B cell (primary cell): Measurements from ENCODE around the gene ELL. TPM values are rescaled to one million over a fixed set of nuclear protein-coding genes. Genes with fewer than 3 reads are reported as not detected.

Experiments
- ATAC-seq: fragments of 200-7000 bp; cut with Tn5 transposase; one replicate; pipeline ENCODE4 v1.10.0; 2021; ENCODE audit warnings: low read depth, mild to moderate bottlenecking, moderate number of reproducible peaks, moderate library complexity
- CTCF ChIA-PET: fragments of 350-600 bp; sonication (Branson Sonifier 250); formaldehyde crosslinking; loops from one replicate; lab custom pipeline; 2021; ENCODE audit warnings: antibody characterized with exemption, inconsistent platforms; lab: Charles Lee
- POLR2A ChIA-PET: fragments of 350-600 bp; sonication (Branson Sonifier 250); formaldehyde crosslinking; loops from one replicate; lab custom pipeline; 2021; ENCODE audit warnings: antibody characterized with exemption; lab: Charles Lee
- DNase-seq: peaks from one replicate; pipeline ENCODE4 v3.0.0; 2013
- H2AFZ ChIP-seq: 2 replicates; pipeline ENCODE4 v1.6.1; 2012; ENCODE audit warnings: mild to moderate bottlenecking, low read depth, low read length; ENCODE audit not compliant: insufficient read depth, poor library complexity, severe bottlenecking
- H3K27ac ChIP-seq, 2 donors: 1 replicate in 1 of 2; 2 replicates in 1 of 2; pipeline ENCODE4 v1.5.1; 2012 to 2013; ENCODE audit warnings: low read length in 2 of 2, mild to moderate bottlenecking in 2 of 2, moderate library complexity in 1 of 2
- H3K27me3 ChIP-seq, 4 experiments: fragments of 200-600 bp in 1 of 4; sonication (generic) in 1 of 4; replicated peaks in 1 of 4; 1 replicate in 2 of 4; 2 replicates in 2 of 4; pipeline versions ENCODE4 v1.6.1 to v1.7.0; 2013 to 2016; ENCODE audit warnings: low read length in 3 of 4, mild to moderate bottlenecking in 2 of 4, mixed read lengths in 1 of 4, moderate library complexity in 1 of 4; ENCODE audit not compliant: insufficient read depth in 4 of 4, control insufficient read depth in 3 of 4; ENCODE audit errors: control extremely low read depth in 1 of 4
- H3K36me3 ChIP-seq, 2 experiments: replicated peaks in 1 of 2; 1 replicate in 1 of 2; 2 replicates in 1 of 2; pipeline versions ENCODE4 v1.6.1 to v1.7.1; 2013; ENCODE audit warnings: low read length in 1 of 2; ENCODE audit not compliant: insufficient read depth in 2 of 2, control insufficient read depth in 1 of 2; ENCODE audit errors: control extremely low read depth in 1 of 2, extremely low read depth in 1 of 2
- H3K4me1 ChIP-seq, 2 donors: fragments of 200-600 bp in 1 of 2; sonication (generic) in 1 of 2; 1 replicate in 1 of 2; 2 replicates in 1 of 2; pipeline versions ENCODE4 v1.5.1 to v1.6.1; 2013 to 2017; ENCODE audit warnings: low read length in 2 of 2; ENCODE audit not compliant: control insufficient read depth in 2 of 2, insufficient read depth in 2 of 2
- H3K4me2 ChIP-seq: replicated peaks from 2 replicates; pipeline ENCODE3; 2012; ENCODE audit warnings: mild to moderate bottlenecking, low read depth, low read length; ENCODE audit not compliant: poor library complexity, severe bottlenecking
- H3K4me3 ChIP-seq, 5 experiments: fragments of 200-600 bp in 1 of 5; sonication (generic) in 1 of 5; 1 replicate in 3 of 5; 2 replicates in 2 of 5; pipeline versions ENCODE4 v1.5.1 to v1.7.0; 2011 to 2016; ENCODE audit warnings: low read length in 4 of 5, mild to moderate bottlenecking in 4 of 5, low read depth in 2 of 5, control low read depth in 1 of 5, moderate library complexity in 1 of 5; ENCODE audit not compliant: insufficient read depth in 1 of 5; ENCODE audit errors: control extremely low read depth in 1 of 5, extremely low read depth in 1 of 5
- H3K79me2 ChIP-seq: fragments of 200-600 bp; sonication (generic); one replicate; pipeline ENCODE4 v1.6.0; 2016; ENCODE audit warnings: low read length; ENCODE audit not compliant: control insufficient read depth, insufficient read depth
- H3K9ac ChIP-seq: fragments of 200-600 bp; sonication (generic); 2 replicates; pipeline ENCODE4 v1.6.1; 2017; ENCODE audit warnings: mild to moderate bottlenecking, low read length, moderate library complexity
- H3K9me3 ChIP-seq, 3 donors: one replicate each; pipeline versions ENCODE4 v1.6.1 to v1.7.1; 2013; ENCODE audit warnings: low read length in 2 of 3; ENCODE audit not compliant: control insufficient read depth in 2 of 3, insufficient read depth in 1 of 3; ENCODE audit errors: control extremely low read depth in 1 of 3
- H4K20me1 ChIP-seq: 2 replicates; pipeline ENCODE4 v1.6.0; 2012; ENCODE audit warnings: mild to moderate bottlenecking, low read length; ENCODE audit not compliant: insufficient read depth, control insufficient read depth, poor library complexity, severe bottlenecking
- H3K27ac Mint-ChIP-seq: one replicate; pipeline ENCODE4 v1.8.0; 2021; ENCODE audit warnings: mixed read lengths
- H3K27me3 Mint-ChIP-seq: one replicate; pipeline ENCODE4 v1.8.0; 2021; ENCODE audit warnings: mixed read lengths
- H3K4me1 Mint-ChIP-seq: one replicate; pipeline ENCODE4 v1.8.0; 2021; ENCODE audit warnings: mixed read lengths
- H3K4me3 Mint-ChIP-seq: one replicate; pipeline ENCODE4 v1.8.0; 2021; ENCODE audit warnings: mixed read lengths
- H3K9me3 Mint-ChIP-seq: one replicate; pipeline ENCODE4 v1.8.0; 2022; ENCODE audit warnings: mixed read lengths; ENCODE audit not compliant: insufficient read depth
- CTCF ChIP-seq: fragments of 200-600 bp; IDR thresholded peaks from one replicate; pipeline ENCODE4 v1.8.0; 2022; ENCODE audit warnings: antibody characterized with exemption, mild to moderate bottlenecking
- EZH2 ChIP-seq: IDR thresholded peaks from 2 replicates; pipeline ENCODE4 v1.6.1; 2012; ENCODE audit warnings: borderline replicate concordance, low read depth, mild to moderate bottlenecking, moderate library complexity, low read length; ENCODE audit not compliant: insufficient read depth, poor library complexity, severe bottlenecking
- WGBS: methylation state at CpG from one replicate; pipeline ENCODE4 v1.1.5; 2013; ENCODE audit warnings: missing lambda C conversion rate; ENCODE audit not compliant: insufficient coverage; 5-methylcytosine and 5-hydroxymethylcytosine counted together
- intact Hi-C: fragments of 100-400 bp; cut with micrococcal nuclease; formaldehyde crosslinking; loops from one replicate; pipeline ENCODE4 v1.10.0; 2022
- polyA plus RNA-seq: library from polyadenylated mRNA; depleted of rRNA; stranded (reverse); fragments of >200 nt; gene quantifications from 2 replicates; pipeline ENCODE4 v1.2.3, GENCODE V29; 2012
- total RNA-seq, 2 donors: library from RNA; stranded (reverse); fragments of 120-200 nt in 1 of 2; gene quantifications; 1 replicate in 1 of 2; 2 replicates in 1 of 2; pipeline versions ENCODE4 v1.2.3 to v1.2.4, GENCODE V29; 2013 to 2022

The ELL gene
- total and polyA plus RNA-seq, 2 donors (not counting 1 experiment from before 2014, with no cell fraction given), result 21.2 to 31.4 TPM

- peaks cover 13% of the 10 kb centered on the region for H3K79me2 ChIP-seq
- peak overlapping the region in 4 of 5 experiments; percentile 2 to 67 (median 28) for H3K4me3 ChIP-seq
Measured at GRCh38 chr19:18417250-18418028, 104.4 kb downstream of the ELL start.

More at GRCh38 chr19:18417250-18418028, 104.4 kb downstream of the ELL start:
- Histone ChIP-seq H3K4me1 (peaks cover 63 to 69% of the 10 kb centered on the region in 2 donors), H3K4me2 (peak overlapping the region; percentile 97), H3K27me3 (peaks cover 0 to 60% (median 34%) of the 10 kb centered on the region in 4 experiments), H2AFZ (no peak overlapping the region), H4K20me1 (peaks cover 38% of the 10 kb centered on the region), H3K27ac (no peak overlapping the region), H3K36me3 (no peaks in the 10 kb centered on the region), H3K9me3 (peaks cover 0 to 28% (median 0%) of the 10 kb centered on the region in 3 donors), H3K9ac (peak overlapping the region; percentile 39)
- ATAC-seq, result no peak
- peak; percentile 68 for DNase-seq
- WGBS, result under 1% methylated on average over 44 of the region's 53 CpGs
- CTCF ChIA-PET, result interaction anchor here (1.0 to 9.3 kb wide), 5 partner anchors 8 to 138 kb away, joined by 3 to 196 read pairs (median 10); partner anchors contain the start of genes GDF15 and LSM4
- Mint-ChIP-seq H3K4me3 (peak overlapping the region; percentile 85), H3K27ac (peak overlapping the region; percentile 70), H3K27me3 (peaks cover 41% of the 10 kb centered on the region), H3K9me3 (no peaks in the 10 kb centered on the region), H3K4me1 (peaks cover 60% of the 10 kb centered on the region)
- POLR2A ChIA-PET, result interaction anchor here (0.5 to 1.1 kb wide), 6 partner anchors 20 to 1325 kb away, joined by 3 to 7 read pairs (median 3); partner anchors contain the start of gene LRRC25
- no peak for TF ChIP-seq CTCF
- TF ChIP-seq EZH2, result peak; percentile 55
- intact Hi-C loops, result no loop called here
